Vagina (tissue), 2 donors: ENCODE measurements around the gene CD101. TPM values are rescaled to one million over a fixed set of nuclear protein-coding genes. Genes with fewer than 3 reads are reported as not detected.

Experiments used
- DNase-seq, 2 donors: peaks; one replicate each; pipeline ENCODE4 v3.0.0-alpha.2; 2017; ENCODE audit errors: extremely low spot score in 2 of 2
- H3K27ac ChIP-seq: fragments of 200-600 bp; sonication (generic); one replicate; pipeline ENCODE4 v1.5.1; 2019
- H3K27me3 ChIP-seq: fragments of 200-600 bp; sonication (generic); one replicate; pipeline ENCODE4 v1.5.1; 2019
- H3K36me3 ChIP-seq, 2 donors: fragments of 200-600 bp; sonication (generic); one replicate each; pipeline ENCODE4 v1.5.1; 2017 to 2019
- H3K4me1 ChIP-seq: fragments of 200-600 bp; sonication (generic); one replicate; pipeline ENCODE4 v1.5.1; 2019
- H3K4me3 ChIP-seq, 2 donors: fragments of 200-600 bp; sonication (generic); 1 replicate in 1 of 2; 2 replicates in 1 of 2; pipeline ENCODE4 v1.5.1; 2016 to 2019
- H3K9me3 ChIP-seq: fragments of 200-600 bp; sonication (generic); one replicate; pipeline ENCODE4 v1.5.1; 2019
- POLR2A ChIP-seq, 2 donors: fragments of 450-650 bp; IDR thresholded peaks; one replicate each; pipeline ENCODE4 v1.6.1; 2017; ENCODE audit warnings: antibody characterized with exemption in 2 of 2, mild to moderate bottlenecking in 2 of 2, moderate library complexity in 2 of 2
- POLR2AphosphoS5 ChIP-seq, 2 donors: sonication (generic); formaldehyde crosslinking; IDR thresholded peaks; one replicate each; pipeline ENCODE4 v1.9.0; 2017; ENCODE audit warnings: antibody characterized with exemption in 2 of 2, mild to moderate bottlenecking in 2 of 2, low read depth in 1 of 2; ENCODE audit not compliant: insufficient read depth in 1 of 2
- intact Hi-C: fragments of 100-400 bp; cut with DNase I; formaldehyde crosslinking; loops from one replicate; pipeline ENCODE4 v1.15.1; 2023
- total RNA-seq: library from RNA; depleted of rRNA; stranded (reverse); fragments of >200 nt; gene quantifications from one replicate; pipeline ENCODE4 v1.2.3, GENCODE V29; 2016
- TF ChIP-seq, protein P1 (sequence below), 3 experiments: fragments of 450-650 bp in 2 of 3; fragments of 200-600 bp in 1 of 3; sonication (generic) in 1 of 3; IDR thresholded peaks; one replicate each; pipeline ENCODE4 v1.5.1; 2017 to 2019; ENCODE audit warnings: antibody characterized with exemption in 3 of 3, mild to moderate bottlenecking in 2 of 3, moderate library complexity in 2 of 3

Gene CD101
- total RNA-seq, 1 donor from 2014 or later, result 3.9 TPM

DNA sequence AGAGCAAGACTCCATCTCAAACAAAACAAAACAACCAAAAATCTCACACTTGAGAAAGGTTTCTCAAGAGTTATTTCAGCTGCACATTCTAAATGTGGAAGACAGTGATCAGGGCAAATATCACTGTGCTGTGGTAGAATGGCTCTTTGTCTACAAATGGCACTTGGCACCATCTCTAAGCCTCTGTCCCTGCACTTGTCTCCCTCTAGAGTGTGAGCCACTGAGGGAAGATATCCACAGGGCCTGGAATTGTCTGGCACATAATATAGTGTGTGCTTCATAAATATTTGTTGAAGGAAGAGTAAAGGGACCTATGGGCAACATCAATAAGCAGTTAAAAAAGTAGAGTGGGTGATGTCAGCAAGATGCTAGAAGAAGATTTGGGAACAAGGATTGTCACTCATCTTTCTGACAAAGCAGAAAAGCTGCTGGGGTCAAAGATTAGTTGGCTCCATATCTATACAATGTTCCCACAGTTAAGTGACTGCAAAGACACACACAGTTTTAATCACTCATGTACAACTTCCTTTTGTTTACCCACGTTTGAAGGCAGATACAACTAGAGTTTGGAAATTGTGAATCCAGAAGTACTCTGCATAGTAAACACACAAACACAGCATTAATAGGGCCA is 19.1 kb downstream of the CD101 start:
- intact Hi-C loops, result no loop called here
- Histone ChIP-seq H3K27me3 (no peaks in the 10 kb centered on the region), H3K4me3 (no peak overlapping the region), H3K4me1 (no peaks in the 10 kb centered on the region), H3K27ac (no peak overlapping the region), H3K36me3 (no peaks in the 10 kb centered on the region), H3K9me3 (no peaks in the 10 kb centered on the region)
- no peak for DNase-seq
- TF ChIP-seq POLR2A (IDR thresholded peaks at IDR 0.05), result no peak
- TF ChIP-seq, protein P1, sequence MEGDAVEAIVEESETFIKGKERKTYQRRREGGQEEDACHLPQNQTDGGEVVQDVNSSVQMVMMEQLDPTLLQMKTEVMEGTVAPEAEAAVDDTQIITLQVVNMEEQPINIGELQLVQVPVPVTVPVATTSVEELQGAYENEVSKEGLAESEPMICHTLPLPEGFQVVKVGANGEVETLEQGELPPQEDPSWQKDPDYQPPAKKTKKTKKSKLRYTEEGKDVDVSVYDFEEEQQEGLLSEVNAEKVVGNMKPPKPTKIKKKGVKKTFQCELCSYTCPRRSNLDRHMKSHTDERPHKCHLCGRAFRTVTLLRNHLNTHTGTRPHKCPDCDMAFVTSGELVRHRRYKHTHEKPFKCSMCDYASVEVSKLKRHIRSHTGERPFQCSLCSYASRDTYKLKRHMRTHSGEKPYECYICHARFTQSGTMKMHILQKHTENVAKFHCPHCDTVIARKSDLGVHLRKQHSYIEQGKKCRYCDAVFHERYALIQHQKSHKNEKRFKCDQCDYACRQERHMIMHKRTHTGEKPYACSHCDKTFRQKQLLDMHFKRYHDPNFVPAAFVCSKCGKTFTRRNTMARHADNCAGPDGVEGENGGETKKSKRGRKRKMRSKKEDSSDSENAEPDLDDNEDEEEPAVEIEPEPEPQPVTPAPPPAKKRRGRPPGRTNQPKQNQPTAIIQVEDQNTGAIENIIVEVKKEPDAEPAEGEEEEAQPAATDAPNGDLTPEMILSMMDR (IDR thresholded peaks at IDR 0.05), result no peak
- TF ChIP-seq POLR2AphosphoS5 (IDR thresholded peaks at IDR 0.05; ENCODE audit: insufficient read depth in 1 of 2, low read depth in 1 of 2), result no peak

DNA sequence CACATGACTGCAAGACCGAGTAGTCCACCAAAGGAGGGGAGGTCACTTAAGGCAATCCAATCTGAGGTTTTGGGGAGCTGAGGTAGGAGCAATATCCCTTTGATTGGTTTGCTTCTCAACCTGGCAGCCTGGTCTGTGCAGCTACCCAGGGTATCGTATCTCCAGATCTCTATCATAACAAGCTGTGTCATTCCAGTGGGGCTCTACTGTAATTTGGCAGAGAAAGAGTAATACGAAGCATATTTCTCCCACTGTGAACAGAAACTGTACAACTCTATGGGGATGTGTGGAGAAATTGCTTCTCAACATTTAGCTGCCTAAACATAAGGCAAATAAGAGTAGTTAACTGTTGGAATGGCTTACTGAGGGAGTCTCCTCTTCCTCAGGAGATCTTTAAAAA is 20.6 kb downstream of the CD101 start:
- Histone ChIP-seq H3K9me3 (no peaks in the 10 kb centered on the region), H3K27ac (no peak overlapping the region), H3K27me3 (no peaks in the 10 kb centered on the region), H3K4me1 (no peaks in the 10 kb centered on the region), H3K36me3 (no peaks in the 10 kb centered on the region), H3K4me3 (no peak overlapping the region)
- TF ChIP-seq POLR2A (IDR thresholded peaks at IDR 0.05), result no peak
- TF ChIP-seq, protein P1 (IDR thresholded peaks at IDR 0.05), result no peak
- no peak for TF ChIP-seq POLR2AphosphoS5 (IDR thresholded peaks at IDR 0.05; ENCODE audit: insufficient read depth in 1 of 2, low read depth in 1 of 2)
- intact Hi-C loops, result no loop called here
- DNase-seq, result no peak

DNA sequence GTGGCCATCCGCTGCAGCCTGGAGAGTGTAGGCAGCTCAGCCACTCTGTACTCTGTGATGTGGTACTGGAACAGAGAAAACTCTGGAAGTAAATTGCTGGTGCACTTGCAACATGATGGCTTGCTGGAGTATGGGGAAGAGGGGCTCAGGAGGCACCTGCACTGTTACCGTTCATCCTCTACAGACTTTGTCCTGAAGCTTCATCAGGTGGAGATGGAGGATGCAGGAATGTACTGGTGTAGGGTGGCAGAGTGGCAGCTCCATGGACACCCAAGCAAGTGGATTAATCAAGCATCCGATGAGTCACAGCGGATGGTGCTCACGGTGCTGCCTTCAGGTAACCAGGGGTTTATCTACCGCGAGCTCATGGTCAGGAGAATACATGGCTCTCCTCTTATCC is 24.0 kb downstream of the CD101 start:
- H3K4me1 ChIP-seq, result no peaks in the 10 kb centered on the region
- intact Hi-C loops, result no loop called here

DNA sequence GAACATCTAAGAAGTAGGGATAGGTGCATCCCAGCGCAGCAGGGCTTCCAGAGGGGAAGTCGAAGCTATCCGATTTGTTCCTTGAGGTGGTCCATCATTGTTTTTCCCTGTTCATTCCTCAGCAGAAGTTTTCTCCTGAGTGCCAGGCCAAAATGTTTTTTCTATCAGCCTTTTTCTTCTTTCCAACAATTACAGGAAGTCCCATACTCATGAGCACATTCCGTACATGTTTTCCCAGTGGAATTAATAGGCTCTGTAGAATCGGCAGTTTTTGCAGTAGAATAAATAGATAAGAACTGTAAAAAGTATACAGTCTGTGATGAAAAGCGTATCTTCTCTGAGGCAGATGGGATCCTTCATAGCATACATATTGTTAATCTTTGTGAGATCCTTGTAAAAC is 24.8 kb downstream of the CD101 start:
- Histone ChIP-seq H3K4me3 (no peak overlapping the region), H3K36me3 (no peaks in the 10 kb centered on the region), H3K9me3 (no peaks in the 10 kb centered on the region), H3K27ac (no peak overlapping the region), H3K4me1 (no peaks in the 10 kb centered on the region), H3K27me3 (no peaks in the 10 kb centered on the region)
- no peak for TF ChIP-seq POLR2A (IDR thresholded peaks at IDR 0.05)
- TF ChIP-seq POLR2AphosphoS5 (IDR thresholded peaks at IDR 0.05; ENCODE audit: insufficient read depth in 1 of 2, low read depth in 1 of 2), result no peak
- TF ChIP-seq, protein P1 (IDR thresholded peaks at IDR 0.05), result no peak
- intact Hi-C loops, result no loop called here
- no peak for DNase-seq

More for the DNA sequence above, 24.0 kb downstream of the CD101 start:
- no peak overlapping the region for H3K27ac ChIP-seq
- no peaks in the 10 kb centered on the region for H3K9me3 ChIP-seq
- no peaks in the 10 kb centered on the region for H3K27me3 ChIP-seq
- H3K36me3 ChIP-seq, result no peaks in the 10 kb centered on the region
- no peak for DNase-seq
- H3K4me3 ChIP-seq, result no peak overlapping the region
- TF ChIP-seq POLR2AphosphoS5 (IDR thresholded peaks at IDR 0.05; ENCODE audit: insufficient read depth in 1 of 2, low read depth in 1 of 2), result no peak
- no peak for TF ChIP-seq POLR2A (IDR thresholded peaks at IDR 0.05)
- TF ChIP-seq, protein P1 (IDR thresholded peaks at IDR 0.05), result no peak

DNA sequence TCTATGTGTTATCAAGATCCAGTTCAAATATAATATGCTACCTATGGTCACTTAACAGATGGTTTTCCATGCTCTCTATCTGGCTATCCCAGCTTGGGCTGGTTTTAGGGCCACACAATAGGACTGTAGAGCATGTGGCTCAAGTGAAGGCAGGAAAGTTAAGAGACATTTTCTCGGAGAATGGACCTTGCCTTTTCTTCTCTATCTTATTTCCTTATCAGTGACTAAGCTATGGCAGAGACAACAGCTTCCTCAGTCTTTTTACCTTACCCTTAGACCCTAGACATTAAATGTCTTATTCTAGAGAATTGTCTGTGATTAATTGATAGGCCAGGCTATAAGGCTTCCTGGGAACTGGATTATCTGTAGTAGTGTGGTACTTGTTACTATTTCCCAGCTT is 28.1 kb downstream of the CD101 start:
- Histone ChIP-seq H3K27ac (no peak overlapping the region), H3K4me3 (no peak overlapping the region), H3K9me3 (no peaks in the 10 kb centered on the region), H3K4me1 (no peaks in the 10 kb centered on the region), H3K27me3 (no peaks in the 10 kb centered on the region), H3K36me3 (no peaks in the 10 kb centered on the region)
- no peak for TF ChIP-seq POLR2A (IDR thresholded peaks at IDR 0.05)
- TF ChIP-seq, protein P1 (IDR thresholded peaks at IDR 0.05), result no peak
- TF ChIP-seq POLR2AphosphoS5 (IDR thresholded peaks at IDR 0.05; ENCODE audit: insufficient read depth in 1 of 2, low read depth in 1 of 2), result no peak
- intact Hi-C loops, result no loop called here
- no peak for DNase-seq
